HG02610 (cell line): ENCODE data around the gene SMPD3.

Experiments used
- ATAC-seq: cut with Tn5 transposase; IDR thresholded peaks from one replicate; pipeline ENCODE4 v1.9.1; 2021; ENCODE audit warnings: mild to moderate bottlenecking, moderate library complexity; ENCODE audit not compliant: unreplicated experiment

Gene SMPD3

DNA sequence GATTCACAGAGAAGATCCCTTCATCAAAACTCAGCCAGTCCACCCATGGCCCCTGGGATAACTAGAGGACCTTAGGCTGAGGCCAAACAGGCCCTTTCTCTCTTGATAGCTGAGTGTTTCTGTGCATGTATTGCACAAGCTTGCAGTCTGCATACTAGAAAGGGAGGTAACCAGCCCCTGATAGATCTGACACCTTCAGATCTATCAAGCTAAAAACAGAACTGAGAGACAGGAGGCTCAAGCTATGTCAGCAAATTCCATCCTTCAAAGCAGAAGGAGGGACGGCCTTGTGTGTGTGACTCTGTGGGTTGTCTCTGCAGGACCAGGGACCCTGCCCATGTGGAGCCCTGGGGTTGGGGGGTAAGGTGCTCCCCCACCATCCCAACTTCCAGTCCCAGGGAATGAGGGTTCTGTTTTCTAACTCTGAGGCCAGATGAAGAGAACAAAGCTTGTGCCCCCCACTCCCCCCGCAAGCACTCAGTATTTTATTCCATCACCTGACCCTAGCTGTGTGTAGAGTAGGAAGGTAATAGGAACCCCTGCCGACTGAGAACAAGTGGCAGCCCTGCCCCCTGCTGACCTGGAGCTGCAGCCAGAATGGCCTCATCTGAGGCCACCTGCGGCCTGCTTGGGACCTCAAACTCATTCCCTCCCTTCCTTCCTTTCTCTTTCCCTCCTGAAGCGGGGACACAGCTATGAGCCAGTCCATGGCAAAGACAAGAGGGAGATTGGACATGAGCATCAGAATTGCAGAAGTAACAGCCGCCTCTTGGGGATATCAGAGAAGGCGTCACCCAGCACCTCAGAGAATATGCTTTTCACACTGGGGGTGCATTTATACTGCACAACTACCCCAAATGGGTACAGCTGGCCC lies 63.8 kb downstream of the SMPD3 start:
- peak; percentile 52 for ATAC-seq

DNA sequence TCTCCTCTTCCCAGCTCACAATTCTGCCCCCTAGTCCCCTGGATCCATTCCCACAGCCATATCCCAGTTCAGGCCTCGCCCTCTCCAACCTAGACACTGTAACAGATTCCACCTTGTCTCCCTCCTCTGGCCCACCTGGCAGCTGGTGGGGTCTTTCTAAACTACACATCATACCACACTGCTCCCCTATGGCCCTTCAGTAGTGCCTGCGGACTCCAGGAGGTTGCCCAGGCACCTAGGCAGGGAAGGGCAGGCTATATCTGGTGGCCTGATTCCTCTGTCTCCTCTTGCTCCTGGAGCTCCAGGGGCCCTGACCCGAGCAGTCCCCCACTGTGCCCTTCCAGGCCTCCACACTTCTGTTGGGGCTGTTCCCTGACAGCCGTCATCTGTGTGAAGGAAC lies 64.5 kb downstream of the SMPD3 start:
- no peak for ATAC-seq

DNA sequence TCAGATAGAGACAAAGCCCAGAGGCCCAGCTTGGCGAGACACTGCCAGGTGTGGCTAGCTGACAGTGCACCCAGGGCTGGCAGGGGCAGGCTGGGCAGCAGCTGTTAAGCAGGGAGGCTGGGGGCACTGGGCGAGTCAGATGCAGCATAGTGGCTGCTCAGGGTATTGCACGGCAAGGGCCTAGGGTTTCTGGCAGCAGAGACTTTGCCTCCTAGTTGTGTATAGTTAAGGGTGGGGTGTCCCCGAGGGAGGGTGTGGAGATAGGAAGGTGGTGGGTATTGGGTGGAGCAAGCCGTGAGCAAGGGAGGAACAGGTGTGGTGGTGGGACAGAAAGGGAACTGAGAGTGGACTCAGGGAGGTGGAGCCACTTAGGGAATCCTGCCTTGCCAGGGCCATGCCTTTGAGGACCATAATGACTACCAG lies 66.0 kb downstream of the SMPD3 start:
- no peak for ATAC-seq

DNA sequence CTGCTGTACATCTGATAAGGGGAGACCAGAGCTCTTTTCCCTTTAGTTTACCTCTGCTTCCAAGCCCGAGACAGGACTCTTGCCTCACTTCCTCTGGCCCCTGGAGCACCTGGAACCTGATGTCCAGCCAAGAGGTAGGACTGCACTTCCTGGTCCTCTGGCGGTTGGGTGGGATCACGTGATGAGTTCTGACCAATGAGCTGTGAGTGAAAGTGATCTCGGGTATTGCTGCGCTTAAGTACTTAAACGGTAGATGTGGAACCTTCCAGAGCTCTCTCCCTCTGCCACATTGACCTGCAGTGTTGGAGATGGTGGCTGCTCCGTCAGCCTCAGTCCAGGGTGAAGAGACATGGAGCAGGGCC lies 67.0 kb downstream of the SMPD3 start:
- ATAC-seq = no peak

DNA sequence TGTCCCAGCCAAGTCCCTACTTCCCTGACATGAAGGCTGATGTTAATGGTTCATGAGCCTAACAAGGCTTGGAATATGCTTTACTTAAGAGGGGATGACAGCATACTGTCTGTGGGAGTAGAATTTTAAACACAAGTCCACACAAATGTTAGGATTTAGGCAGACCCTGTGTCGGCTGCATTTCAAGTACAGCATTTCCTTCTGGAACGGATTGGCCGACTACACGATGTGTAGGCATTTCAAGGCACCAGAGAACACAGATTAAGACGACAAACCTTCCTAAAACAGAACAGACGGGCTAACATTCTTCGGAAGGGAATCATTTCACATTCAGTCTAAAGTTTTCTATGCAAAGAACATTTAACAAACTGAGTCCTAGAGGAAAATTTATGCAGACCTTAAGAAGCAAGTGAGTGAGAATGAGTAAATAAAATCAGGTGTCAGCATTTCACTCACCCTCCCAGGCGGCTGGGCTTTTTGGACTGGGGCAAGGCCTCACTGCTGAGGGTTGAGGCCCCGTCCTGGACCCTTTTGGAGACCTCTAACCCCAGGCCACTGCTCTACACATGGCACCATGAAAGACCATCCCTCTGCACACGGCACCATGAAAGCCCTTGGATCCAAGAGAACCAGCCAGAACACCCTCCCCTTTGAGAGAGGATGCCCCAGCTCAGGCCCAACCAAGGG lies 67.5 kb downstream of the SMPD3 start:
- no peak for ATAC-seq

DNA sequence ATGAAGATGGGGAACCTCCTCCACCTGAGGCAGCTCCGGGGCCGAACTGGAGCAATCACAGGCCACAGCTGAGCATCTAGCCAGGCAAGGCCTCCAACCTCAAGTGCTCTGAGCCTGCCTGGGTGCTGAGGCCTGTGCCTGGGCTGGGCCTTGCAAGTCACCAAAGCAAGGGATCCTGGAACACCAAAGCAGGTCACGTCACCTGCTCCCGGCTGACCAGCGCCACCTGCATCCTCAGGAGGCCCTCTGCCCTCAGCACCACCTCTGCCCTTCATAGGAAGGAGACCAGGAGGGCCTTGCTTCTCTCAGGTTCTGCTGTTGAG lies 68.0 kb downstream of the SMPD3 start:
- no peak for ATAC-seq

DNA sequence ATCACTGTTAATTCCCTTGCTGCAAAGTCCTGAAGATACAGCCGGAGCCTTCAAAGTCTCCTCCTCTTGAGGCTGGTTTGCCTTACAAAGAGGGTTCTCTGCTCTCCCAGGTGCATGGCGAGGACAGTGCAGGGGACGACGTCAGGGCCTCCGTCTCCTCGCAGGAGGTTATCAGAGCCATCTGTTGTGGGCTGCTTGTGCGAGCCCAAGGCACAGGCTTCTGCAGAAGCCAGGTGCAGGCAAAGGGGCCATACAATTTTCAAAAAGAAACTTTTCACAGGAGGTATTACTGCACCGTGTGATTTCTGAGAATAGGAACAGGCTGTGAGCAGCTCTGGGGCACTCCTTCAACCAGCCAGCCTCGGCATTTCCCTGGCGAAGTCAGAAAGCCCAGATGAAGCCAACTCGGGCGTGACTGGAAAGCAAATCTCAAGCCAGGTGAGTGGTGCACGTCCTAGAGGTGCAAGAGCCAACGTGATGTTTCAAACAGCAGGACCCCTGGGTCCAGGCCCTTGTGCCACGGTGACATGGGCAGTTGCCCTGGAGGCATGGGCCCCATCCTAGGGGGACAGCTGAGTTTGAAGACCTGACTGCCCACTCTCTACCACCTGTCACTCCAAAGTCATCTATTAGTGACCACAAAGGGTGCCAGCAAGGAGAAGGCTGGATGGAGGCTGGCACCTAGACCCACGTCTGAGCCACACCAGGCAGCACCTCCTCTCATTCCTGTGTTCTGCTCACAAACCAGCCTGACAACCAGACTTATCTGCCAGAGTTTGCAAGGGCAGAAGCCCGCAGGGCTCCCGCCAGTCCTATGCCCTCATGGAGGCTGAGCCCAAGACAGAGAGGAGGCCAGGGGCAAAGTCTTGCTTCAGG lies 68.6 kb downstream of the SMPD3 start:
- no peak for ATAC-seq

DNA sequence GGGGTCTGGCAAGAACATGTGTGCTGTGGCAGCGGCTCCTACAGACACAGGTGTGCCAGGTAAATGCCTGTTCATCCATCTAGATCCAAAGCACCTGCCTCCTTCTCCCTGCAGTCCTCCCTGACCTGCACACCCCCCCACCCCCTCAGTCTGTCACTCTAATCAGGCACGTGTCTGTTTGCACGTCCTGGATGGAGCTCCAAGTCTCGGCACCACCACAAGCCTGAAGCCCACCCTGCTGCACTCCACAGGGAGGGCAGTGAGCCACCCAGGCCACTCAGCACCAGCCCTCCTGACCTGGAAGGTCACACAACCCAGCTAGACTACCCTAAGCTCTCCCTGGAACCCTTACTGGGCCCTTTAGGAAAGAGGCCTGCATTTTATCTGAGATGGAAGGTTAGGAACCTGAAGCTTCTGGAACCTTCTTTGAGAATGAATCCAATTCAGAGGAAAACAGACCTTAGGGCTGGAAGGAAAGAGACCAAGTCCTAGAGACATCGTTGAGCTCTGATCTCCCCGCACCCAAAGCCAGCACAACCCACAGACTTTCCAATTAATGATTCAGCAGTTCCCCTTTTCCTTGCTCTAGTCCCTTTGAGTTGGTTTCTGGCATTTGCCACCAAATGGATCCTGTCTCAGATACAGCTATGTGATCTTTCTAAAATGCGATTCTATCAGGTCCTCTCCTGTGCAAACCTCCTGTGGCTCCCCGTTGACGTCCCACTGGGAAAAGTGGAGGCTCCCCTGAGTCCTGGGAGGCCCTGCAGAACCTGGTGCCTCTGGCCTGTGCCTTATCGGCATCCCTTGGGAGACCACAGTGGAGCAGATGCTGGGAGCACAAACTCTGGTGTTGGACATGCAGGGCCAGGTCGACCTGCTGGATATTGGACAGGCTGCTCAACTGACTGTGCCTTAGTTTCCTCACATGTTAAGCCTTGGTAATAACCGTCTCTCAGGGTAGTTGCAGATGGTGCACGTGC lies 69.6 kb downstream of the SMPD3 start:
- ATAC-seq = no peak

DNA sequence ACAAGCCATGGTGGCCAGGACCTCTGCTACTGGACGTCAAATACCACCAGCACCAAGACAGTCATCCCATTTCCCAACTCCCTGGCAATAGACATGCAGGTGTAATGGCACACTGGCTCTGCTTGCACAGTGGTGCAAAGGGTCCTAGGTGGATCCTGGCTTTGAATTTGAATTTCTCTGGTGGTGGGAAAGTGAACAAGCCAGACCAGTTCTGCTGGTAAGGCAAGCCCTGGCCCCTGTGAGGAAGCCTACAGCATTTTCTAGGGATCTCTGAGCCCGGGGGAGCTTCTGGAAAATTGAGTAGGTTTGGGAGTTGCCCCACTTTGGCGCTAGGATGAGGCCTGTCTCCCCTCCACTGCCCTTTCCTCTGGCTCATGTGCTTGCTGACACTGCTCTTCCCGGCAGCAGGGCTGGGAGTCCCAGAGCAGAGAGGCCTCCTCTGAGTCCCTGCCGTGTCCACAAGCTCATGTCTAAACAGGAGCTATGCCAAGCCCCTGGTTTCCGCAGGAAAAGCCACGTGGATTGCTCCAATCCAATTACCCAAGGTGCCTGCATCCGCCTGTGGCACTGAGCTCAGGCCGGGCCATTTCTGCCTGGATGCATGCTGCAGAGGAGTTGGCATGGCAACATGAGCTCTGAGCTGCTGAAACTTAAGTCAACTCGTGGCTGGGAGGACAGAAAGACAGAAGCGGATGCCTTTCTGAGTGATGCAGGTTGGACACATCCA lies 70.5 kb downstream of the SMPD3 start:
- ATAC-seq = no peak

DNA sequence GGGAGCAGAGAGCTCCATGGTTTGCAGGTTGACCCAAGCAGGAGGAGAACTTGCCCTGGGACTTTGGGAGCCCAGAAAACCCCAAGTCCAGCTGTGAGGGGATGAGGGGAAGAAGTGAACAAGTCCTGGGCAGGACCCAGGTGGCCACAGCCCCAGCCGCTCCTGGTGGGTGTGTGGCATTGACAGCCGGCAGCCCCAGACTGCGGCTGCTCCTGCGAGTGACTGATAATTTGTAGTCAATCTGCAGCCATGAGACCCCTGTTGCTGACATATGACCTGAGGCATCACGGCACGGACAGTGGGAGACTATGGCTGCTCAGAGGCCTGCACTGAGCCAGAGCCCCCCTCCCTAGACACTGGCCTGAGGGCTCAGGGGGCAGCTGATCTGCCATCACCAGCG lies 71.1 kb downstream of the SMPD3 start:
- ATAC-seq = no peak

DNA sequence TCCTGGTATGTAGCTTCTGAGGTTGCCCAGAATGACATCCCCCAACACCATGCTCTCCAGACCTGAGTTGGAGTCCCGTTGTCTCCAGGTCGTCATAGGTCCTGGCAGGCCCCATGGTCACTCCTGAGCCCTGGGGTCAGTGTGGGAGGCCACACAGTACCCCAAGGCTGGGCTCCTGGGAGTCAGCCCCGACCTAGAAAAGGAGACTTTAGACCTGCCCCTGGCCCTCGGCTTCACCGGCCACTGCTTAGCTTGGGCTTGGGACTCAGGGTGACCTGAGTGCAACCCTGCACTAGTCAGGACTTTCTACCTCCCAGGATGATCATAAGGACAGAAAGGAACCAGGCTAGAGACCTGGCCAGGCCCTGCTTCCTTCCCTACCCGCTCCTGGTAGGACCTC lies 71.7 kb downstream of the SMPD3 start:
- ATAC-seq = no peak

DNA sequence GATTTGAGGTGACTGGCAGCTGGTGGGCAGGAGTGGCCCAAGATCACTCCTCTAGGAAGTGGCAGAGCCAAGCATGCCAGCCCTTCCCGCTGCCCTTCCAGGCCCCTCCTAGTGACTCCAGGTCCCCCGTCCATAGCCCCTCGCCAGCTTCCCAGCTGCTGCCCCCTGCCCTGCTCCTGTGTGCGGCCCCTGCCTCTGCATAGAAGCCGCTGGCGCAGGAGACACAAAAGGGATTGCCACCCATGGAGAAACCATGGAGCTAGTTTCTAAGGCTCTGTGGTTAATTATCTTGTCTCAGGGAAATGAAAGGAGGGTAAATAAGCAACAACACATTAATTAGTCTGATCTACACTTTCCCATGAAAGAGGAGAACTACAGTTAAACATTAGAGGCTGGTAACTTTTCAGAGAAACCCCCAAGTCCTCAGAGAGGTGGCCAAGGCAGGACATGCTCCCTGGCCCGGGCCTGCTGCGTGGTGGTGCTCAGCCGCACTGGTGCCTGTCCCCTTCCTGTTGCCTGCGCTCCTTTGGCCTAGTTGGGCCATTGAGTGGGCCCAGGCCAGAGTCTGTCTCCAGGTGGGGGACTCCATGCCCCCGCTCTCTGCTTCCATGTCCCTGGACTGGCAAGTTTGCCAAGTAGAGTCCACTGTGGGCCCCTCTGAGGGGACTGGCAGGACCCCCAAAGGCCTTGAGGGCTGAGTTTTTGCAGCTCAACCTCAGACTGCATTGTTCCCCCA lies 72.3 kb downstream of the SMPD3 start:
- no peak for ATAC-seq

DNA sequence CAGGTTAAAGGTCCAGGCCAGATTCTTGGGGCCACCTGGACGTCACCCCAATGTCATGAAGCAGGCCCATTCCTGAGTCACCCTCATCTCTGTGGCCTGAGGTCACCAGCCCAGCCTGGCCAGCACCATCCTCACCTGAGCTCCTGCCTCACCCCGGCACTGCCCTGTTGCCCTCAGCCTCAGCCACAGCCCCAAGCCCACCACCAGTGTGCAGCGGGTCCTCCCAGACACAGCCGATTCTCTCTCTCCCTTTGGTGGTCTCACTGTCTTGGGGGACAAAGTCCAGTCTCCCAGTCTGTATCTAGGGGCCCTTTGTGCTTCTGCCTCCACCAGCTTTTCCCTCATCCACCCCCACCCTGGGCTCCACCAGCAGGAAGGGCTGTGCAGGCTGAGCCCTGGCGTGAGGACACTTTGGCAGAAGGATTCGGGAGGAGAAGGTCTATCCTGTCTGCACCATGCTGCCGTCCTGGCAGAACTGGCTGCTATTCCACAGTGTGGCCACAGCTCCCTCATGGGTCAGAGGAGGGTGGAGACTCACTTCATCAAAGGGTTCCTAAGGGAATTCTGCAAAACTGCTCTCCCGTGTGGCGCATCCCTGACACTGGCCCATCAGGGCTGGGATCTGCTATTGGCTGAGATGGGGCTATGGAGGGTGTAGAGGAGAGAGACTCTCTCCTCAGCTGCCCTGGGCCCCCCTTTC lies 73.2 kb downstream of the SMPD3 start:
- ATAC-seq = no peak

DNA sequence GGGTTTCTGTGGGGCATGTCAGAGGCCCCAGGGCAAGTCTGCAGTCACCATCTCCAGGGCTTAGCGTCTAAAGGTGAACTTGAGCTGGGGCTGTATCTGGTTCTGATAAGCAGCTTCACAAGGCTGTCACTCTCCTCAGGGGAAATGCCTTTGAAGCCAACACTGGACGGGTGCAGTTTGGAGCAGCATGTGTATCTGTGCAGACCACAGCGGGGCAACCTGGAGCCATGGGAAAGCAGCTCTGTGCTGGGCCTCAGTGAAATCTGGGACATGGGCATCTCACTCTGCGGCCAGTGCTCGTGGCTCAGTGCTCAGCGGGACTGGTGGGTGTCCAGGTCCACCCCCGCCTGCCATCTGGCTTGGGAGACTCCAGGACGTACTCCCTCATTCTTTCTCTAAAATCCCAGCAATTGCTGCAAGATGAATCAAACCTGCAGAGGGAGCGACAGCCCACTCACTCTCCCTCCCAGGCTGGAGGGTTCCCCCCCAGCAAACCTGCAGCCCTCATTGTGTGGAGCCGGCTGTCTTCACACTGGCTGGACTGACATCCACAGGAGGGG lies 74.0 kb downstream of the SMPD3 start:
- ATAC-seq = no peak

DNA sequence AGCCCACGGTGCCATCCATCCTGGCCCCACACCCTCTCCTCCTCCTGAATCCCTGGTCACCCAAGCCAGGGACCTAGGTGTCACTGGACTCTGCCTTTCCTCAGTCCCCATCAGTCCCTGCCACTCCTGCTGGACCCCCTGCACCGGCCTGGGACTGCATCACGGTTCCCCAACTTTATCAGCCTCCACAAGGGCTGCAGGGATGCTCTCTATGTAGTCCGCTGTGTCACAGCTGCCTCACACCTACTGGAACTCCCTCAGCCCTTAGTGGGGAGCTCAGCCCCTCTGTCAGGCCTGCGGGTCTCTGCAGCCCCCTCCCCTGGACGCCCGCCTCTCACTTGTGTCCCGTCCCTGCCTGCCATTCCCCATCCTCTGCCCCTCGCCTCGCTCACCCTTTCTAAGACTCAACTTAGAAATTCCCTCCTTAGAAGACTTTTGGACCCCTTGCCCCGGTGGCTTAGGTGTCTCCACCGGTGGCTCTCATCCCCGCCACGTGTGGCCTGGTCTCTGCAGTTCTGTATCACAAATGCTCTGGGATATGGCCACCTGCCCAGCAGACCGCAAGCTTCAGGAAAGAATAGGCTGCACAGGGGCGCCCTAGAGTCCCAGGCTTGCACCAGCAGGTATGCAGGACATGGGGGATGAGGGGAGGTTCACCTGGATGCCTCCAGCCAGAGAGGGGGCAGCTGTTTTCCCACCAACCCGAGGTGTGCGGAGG lies 74.6 kb downstream of the SMPD3 start:
- no peak for ATAC-seq

DNA sequence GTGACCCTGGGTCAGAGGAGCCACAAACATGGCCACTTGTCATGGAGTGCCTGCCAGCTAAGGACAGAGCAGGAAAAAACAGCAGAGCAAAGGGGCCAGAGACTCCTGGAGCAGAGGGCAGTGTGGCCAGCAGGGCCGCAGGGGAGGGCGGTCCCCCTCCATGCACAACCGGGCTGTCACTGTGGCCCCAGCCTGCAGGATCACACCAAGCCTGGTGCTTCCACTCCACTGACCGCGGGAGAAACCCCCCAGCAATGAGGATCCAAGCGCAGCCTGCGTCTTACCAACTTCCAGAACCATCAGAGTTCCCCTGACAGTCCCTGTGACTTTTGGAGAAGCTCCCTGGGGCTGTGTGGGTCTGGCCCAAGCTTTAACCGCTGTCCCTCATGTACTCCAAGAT lies 75.5 kb downstream of the SMPD3 start:
- ATAC-seq = no peak

DNA sequence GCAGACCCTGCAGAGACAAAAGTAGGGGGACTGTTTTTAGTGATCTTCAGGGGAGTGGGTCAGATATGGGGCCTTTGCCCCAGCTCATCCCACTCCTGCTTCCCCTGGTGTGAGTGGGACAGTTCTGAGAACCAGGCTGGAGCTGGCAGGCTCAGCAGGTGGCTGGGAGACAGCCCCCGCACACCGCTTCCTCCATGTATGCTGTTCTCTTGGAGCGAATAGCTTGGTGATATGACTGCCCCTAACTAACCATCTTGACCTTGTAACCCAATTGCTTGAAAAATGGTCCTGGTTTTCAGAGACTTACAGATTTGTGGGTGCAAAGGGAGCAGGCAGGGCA lies 76.0 kb downstream of the SMPD3 start:
- ATAC-seq = no peak
